Measurements from ENCODE around the gene FKTN.

FKTN gene

GRCh38 chr9:105678781-105679180 is 120.8 kb downstream of the FKTN start:
- DNase-seq (ENCODE audit: low read depth) = no peak

- no peak for DNase-seq (ENCODE audit: low read depth)
Observed at GRCh38 chr9:105679257-105680022, 121.5 kb downstream of the FKTN start.

GRCh38 chr9:105681313-105681712 is 123.4 kb downstream of the FKTN start:
- no peak for DNase-seq (ENCODE audit: low read depth)

- no peak for DNase-seq (ENCODE audit: low read depth)
Observed at GRCh38 chr9:105681724-105682123, 123.8 kb downstream of the FKTN start.

GRCh38 chr9:105683688-105684275 is 125.9 kb downstream of the FKTN start:
- no peak for DNase-seq (ENCODE audit: low read depth)

- DNase-seq (ENCODE audit: low read depth) = no peak
Observed at GRCh38 chr9:105686936-105687335, 129.0 kb downstream of the FKTN start.

Measured in activated T-cell treated with anti-CD3 and anti-CD28 coated beads for 1 hour (primary cell).